C4-2B (cell line): ENCODE measurements around the gene MIX23.

ENCODE experiments used
- CTCF ChIP-seq: fragments of 450-650 bp; conservative IDR thresholded peaks from 2 replicates; pipeline ENCODE4 v1.5.1; 2017; ENCODE audit warnings: mild to moderate bottlenecking
- ZFX ChIP-seq: fragments of 450-650 bp; IDR thresholded peaks from 2 replicates; pipeline ENCODE4 v1.6.1; 2017

- no peak for TF ChIP-seq CTCF
- TF ChIP-seq ZFX: no peak
Observed at GRCh38 chr3:122389892-122390291, 6.9 kb upstream of the MIX23 start.
